HG03060 (cell line): Measurements from ENCODE around the gene TLE4.
"Not testable (repeated sequence)": the region's sequence is repeated elsewhere in the genome, so short reads cannot be mapped to it uniquely, and the experiment has no call there.

ENCODE experiments used
- ATAC-seq: cut with Tn5 transposase; IDR thresholded peaks from one replicate; pipeline ENCODE4 v1.9.1; 2021; ENCODE audit warnings: low read depth, moderate number of reproducible peaks; ENCODE audit not compliant: unreplicated experiment

TLE4 gene

GRCh38 chr9:79571309-79572031, at the start of gene TLE4:
Gene TLE4 (plus strand): TSS chr9:79571965. CDS start chr9:79572791, 826 bp downstream.
- ATAC-seq = peak; percentile 89

- no peak for ATAC-seq
Observed at GRCh38 chr9:79522793-79523192, 49.0 kb upstream of the TLE4 start.

- no peak for ATAC-seq
Observed at GRCh38 chr9:79524266-79524665, 47.5 kb upstream of the TLE4 start.

GRCh38 chr9:79526149-79526672, 45.6 kb upstream of the TLE4 start:
- no peak for ATAC-seq

DNA sequence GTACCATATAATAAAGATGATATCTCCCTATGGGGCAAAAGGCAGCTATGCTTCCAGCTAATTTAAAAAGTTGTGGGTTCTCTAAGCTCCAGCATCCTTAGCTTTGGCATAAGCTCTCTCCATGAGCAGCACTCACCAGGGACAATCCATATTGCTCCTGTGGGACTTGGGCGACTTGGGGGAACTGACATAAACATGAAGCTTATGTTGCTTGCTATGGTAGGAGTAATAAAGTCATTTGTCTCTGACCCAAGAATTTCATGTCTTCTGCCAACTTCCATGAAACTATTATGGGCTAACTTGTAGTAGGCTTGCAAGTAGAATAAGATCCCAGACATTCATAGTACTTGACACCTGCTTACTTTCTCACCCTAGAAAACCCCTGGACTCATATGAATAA, 36.2 kb upstream of the TLE4 start:
- ATAC-seq = no peak

DNA sequence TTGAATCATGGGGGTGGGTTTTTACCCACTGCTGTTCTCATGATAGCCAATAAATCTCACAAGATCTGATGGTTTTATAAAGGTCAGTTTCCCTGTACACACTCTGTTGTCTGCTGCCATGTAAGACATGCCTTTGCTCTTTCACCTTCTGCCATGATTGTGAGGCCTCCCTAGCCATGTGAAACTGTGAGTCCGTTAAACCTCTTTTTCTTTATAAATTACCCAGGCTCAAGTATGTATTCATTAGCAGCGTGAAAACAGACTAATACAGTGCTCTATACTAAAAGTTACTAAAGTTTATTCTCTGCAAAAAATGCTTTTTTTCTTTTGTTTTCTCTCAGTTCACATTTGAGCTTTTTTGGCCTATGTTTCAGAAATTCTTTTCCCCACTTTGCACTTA, 33.9 kb upstream of the TLE4 start:
- no peak for ATAC-seq

DNA sequence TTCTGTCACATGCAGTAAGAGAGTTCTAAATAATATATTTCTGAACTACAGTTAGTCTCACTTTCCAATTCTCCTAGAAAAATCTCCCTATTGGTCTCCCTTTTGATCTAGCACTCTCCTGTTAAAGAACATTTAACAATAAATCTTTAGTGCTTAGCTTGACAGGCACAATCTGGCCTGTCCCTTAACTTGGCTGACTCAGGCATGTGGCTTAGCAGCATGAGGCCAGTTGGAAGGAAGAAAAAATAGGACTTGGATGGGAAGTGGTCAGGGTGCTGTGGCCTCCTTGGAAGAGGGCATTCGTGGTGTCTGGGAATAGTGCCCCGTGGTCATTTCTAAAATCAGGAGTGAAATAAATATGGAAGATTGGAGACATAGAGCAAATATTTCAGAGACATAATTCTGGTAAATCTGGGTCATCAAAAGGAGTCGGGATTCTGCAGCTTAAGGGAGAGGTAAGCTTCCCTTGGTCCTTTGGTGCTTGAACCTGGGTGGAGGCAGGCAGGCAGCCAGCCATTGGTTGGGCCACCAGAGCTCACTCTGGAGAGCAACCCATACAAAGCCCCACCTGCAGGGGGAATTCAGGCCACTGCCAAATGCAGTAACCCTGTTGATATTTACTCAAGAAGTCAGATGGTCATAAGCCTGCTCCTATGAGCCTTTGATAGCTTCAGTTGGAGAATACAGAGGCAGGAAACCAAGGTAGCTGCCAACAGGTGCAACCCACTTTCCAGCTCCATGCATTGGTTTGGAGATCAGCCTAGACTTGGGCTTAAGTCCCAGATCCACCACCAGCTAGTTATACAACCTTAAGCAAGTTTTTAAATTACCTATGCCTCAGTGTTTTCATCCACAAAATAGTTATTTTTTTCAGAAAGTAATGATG, 28.8 kb upstream of the TLE4 start:
- ATAC-seq = no peak

DNA sequence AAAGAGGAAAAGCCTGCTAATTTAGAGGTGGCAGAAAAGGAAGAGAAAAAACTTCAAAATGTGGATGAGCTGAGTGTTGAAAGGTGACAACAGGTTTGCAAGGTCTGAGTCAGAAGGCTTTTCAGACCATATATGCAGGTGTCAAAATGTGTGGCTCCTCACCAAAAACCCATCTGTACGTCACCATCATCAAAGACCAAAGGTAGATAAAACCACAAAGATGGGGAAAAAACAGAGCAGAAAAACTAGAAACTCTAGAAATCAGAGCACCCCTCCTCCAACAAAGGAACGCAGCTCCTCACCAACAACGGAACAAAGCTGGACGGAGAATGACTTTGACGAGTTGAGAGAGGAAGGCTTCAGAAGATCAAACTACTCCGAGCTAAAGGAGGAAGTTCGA, 27.4 kb upstream of the TLE4 start:
- not testable (repeated sequence) for ATAC-seq

- no peak for ATAC-seq
Observed at GRCh38 chr9:79551586-79551985, 20.2 kb upstream of the TLE4 start.

- no peak for ATAC-seq
Observed at GRCh38 chr9:79551994-79552393, 19.8 kb upstream of the TLE4 start.

DNA sequence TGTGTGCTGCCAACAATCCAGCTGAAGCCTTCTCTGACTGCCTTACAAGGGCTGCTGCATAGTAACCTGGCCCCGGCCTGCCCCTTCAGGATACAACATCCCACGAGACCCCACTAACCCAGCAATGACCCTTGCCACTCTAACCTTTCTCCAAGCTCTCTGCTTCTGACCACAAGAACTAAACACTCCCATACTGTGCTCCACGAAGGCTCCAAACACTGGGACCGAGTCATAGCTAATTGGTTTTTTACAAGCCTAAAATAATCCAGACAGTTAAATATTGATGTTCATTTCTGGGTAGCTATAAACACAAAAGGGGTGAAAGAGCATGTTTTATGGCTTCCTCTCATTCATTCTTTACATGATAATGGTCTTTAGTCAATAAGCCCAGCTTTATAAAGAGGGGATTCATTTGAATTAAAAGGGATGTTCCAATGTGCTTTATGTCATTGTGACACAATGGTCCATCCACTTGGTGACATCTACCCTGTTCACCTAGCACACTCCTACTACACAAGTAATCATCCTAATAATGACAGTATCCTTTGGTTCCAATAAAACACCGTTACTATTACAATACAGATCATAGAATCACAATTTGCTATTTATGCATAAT, 16.2 kb upstream of the TLE4 start:
- ATAC-seq = no peak

DNA sequence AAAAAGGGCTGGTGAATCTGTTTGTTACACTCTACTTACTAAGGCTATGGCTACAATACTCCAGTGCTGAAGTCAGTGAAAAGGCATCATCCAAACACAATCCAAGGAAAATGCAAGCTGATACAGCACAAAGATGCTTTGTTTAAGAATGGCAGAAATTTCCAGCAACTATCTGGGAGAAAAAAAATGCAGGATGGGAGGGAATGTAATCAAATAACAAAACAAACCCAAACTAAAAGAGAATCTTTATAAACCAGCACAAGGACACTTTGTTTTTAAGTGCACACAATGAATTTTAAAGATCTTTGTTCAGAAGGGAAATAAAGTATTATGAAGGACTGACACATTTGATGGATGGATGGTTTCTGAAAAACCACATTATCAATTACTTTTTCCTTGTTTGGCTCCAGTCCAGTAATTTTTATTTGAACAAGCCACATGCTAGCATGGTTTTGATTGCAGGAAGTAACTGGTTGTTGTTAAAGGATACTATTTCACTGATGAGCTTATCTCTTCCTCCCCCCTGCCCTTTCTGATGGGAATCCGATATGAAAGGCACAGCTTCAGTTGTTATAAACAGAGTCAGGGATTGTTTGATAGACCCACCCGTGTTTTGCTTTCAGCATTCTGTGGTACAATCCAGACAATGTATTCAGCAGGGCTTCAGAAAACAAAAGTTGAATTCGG, 12.1 kb upstream of the TLE4 start:
- no peak for ATAC-seq

- ATAC-seq = no peak
Observed at GRCh38 chr9:79562749-79563386, 8.9 kb upstream of the TLE4 start.

DNA sequence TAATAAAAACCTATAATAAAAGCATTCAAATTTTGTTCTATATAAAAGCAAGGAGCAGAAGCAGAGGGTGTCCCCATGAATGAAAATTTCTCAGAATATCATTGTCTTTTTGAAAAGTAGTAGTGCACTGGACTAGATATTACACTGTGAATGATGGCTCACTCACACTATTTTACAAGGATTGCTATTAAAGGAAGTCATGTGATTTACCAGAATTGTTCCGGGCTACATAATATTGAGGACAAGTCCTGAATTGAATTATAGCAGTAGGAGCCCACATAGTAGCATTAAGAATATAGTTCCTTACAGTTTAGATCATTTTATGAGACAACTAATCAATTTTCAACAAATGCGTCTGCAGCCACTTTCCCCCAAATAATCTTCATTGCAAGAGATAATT, 7.7 kb upstream of the TLE4 start:
- ATAC-seq = no peak

- peak; percentile 89 for ATAC-seq
Observed at GRCh38 chr9:79565245-79565644, 6.5 kb upstream of the TLE4 start.

DNA sequence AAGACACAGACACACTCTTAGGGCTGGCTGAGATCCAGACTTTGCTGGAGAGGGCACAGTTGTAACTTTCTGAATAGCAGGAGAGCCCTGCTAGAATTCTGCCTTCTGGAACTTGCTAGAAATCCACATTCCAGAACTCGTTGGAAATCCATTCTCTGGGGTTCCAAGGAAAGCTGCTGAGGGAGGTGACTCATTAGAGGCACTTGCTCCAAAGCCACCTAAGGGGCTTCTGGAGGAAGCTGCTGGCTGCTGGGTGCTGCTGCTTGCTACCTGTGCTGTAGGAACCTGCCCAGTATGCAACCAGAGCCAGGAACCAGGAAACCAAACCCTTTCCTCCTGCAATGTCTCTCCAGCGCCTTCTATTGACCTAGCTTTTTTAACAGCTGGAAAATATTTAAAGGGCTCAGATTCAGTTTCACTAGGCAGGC, 4.1 kb upstream of the TLE4 start:
- ATAC-seq = no peak

- ATAC-seq = no peak
Observed at GRCh38 chr9:79568337-79569101, 3.2 kb upstream of the TLE4 start.

- ATAC-seq = no peak
Observed at GRCh38 chr9:79569814-79570447, 1.8 kb upstream of the TLE4 start.
